Fibroblast of lung (primary cell): ENCODE results near the gene SBNO2. TPM values are rescaled to one million over a fixed set of nuclear protein-coding genes. Genes with fewer than 3 reads are reported as not detected.
A peak's percentile ranks its signal among the peaks of the same experiment; 100 is the strongest.

ENCODE experiments used
- DNase-seq, 2 donors: peaks; one replicate each; pipeline versions ENCODE4 v3.0.0 to v3.0.0-alpha.2; 2010; ENCODE audit warnings: low read depth in 2 of 2
- H2AFZ ChIP-seq: 2 replicates; pipeline ENCODE4 v1.5.1; 2012; ENCODE audit warnings: low read length, control low read depth, inconsistent platforms
- H3K27ac ChIP-seq: 2 replicates; pipeline ENCODE4 v1.5.1; 2011; ENCODE audit warnings: low read length, control low read depth; ENCODE audit not compliant: insufficient read depth
- H3K27me3 ChIP-seq: 2 replicates; pipeline ENCODE4 v1.5.1; 2011; ENCODE audit warnings: mild to moderate bottlenecking, low read length; ENCODE audit not compliant: control insufficient read depth, insufficient read depth
- H3K36me3 ChIP-seq: 2 replicates; pipeline ENCODE4 v1.5.1; 2011; ENCODE audit warnings: low read length; ENCODE audit not compliant: control insufficient read depth, insufficient read depth
- H3K4me1 ChIP-seq: 2 replicates; pipeline ENCODE4 v1.5.1; 2011; ENCODE audit warnings: low read length; ENCODE audit not compliant: control insufficient read depth, insufficient read depth; ENCODE audit errors: extremely low read depth
- H3K4me2 ChIP-seq: 2 replicates; pipeline ENCODE4 v1.5.1; 2011; ENCODE audit warnings: low read length, control low read depth; ENCODE audit not compliant: insufficient read depth; ENCODE audit errors: extremely low read depth
- H3K4me3 ChIP-seq, 4 experiments: fragments of 200-600 bp in 1 of 4; sonication (generic) in 1 of 4; replicated peaks in 1 of 4; 2 replicates each; pipeline ENCODE4 v1.5.1; 2011 to 2016; ENCODE audit warnings: low read length in 4 of 4, low read depth in 3 of 4, mild to moderate bottlenecking in 3 of 4, control low read depth in 2 of 4, inconsistent platforms in 1 of 4, mixed read lengths in 1 of 4; ENCODE audit not compliant: insufficient read depth in 1 of 4; ENCODE audit errors: control extremely low read depth in 1 of 4
- H3K79me2 ChIP-seq: 2 replicates; pipeline ENCODE4 v1.5.1; 2012; ENCODE audit warnings: mild to moderate bottlenecking, low read length, inconsistent platforms; ENCODE audit not compliant: control insufficient read depth, insufficient read depth
- H3K9ac ChIP-seq: 2 replicates; pipeline ENCODE4 v1.5.1; 2011; ENCODE audit warnings: mild to moderate bottlenecking, low read length, control low read depth; ENCODE audit not compliant: insufficient read depth
- H3K9me3 ChIP-seq: 2 replicates; pipeline ENCODE4 v1.5.1; 2012; ENCODE audit warnings: low read depth, low read length; ENCODE audit not compliant: control insufficient read depth, insufficient read depth
- H4K20me1 ChIP-seq: 2 replicates; pipeline ENCODE4 v1.5.1; 2011; ENCODE audit warnings: low read length; ENCODE audit not compliant: control insufficient read depth, insufficient read depth; ENCODE audit errors: extremely low read depth
- EZH2 ChIP-seq: IDR thresholded peaks from 2 replicates; pipeline ENCODE4 v1.5.1; 2012; ENCODE audit warnings: low read length, control low read depth, mild to moderate bottlenecking; ENCODE audit errors: missing control alignments
- polyA plus RNA-seq, 2 donors: library from polyadenylated mRNA; depleted of rRNA in 1 of 2; stranded (reverse) in 1 of 2; unstranded in 1 of 2; fragments of >200 nt; gene quantifications; 2 replicates each; pipeline ENCODE4 v1.2.1, GENCODE V29; 2011 to 2012; ENCODE audit warnings: missing spikeins in 1 of 2
- total RNA-seq: library from RNA; depleted of rRNA; stranded (reverse); fragments of >200 nt; gene quantifications from 2 replicates; pipeline ENCODE4 v1.2.1, GENCODE V29; 2014
- TF ChIP-seq, protein P1 (sequence below), 2 donors: IDR thresholded peaks in 1 of 2; conservative IDR thresholded peaks in 1 of 2; 1 replicate in 1 of 2; 2 replicates in 1 of 2; pipeline ENCODE4 v1.5.1; 2011 to 2012; ENCODE audit warnings: low read length in 2 of 2, control low read depth in 1 of 2, inconsistent platforms in 1 of 2, low read depth in 1 of 2, mild to moderate bottlenecking in 1 of 2

The SBNO2 gene
- total and polyA plus RNA-seq, 2 donors (not counting 1 experiment from before 2014, with no cell fraction given), result 12.6 to 55.8 TPM

DNA sequence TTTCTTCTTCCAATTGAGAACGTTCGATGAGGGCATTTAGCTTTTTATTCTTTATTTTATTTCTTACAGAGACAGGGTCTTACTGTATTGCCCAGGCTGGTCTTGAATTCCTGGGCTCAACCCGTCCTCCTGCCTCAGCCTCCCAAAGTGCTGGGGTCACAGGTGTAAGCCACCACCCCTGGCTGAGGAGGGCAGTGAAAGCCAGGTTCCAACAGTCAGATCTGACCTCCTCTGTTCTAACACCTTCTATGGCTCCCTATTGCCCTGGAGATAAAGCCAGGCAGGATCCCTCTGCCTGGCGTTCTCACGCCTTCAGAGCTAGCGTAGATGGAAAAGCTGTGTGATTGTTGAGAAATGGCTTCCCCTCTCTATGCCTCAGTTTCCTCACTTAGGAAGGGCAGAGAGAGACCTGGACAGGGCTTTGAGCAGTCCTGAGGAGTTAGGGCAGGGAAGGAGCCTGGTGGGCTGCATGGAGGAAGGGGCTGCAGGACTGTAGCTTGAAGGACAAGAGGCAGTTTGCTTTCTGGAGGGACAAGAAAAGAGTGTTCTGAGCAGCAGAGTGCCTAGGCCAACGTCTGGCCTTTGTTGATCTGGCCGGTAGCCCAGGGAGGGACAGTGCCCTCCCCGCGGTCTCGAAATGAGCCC, 101.6 kb downstream of the SBNO2 start:
- no peak overlapping the region for H3K4me2 ChIP-seq
- peaks cover 18% of the 10 kb centered on the region for H3K27me3 ChIP-seq
- peaks cover 2% of the 10 kb centered on the region for H3K4me1 ChIP-seq
- H3K9me3 ChIP-seq, result no peaks in the 10 kb centered on the region
- no peak overlapping the region for H3K4me3 ChIP-seq
- no peak overlapping the region for H3K27ac ChIP-seq
- TF ChIP-seq, protein P1, sequence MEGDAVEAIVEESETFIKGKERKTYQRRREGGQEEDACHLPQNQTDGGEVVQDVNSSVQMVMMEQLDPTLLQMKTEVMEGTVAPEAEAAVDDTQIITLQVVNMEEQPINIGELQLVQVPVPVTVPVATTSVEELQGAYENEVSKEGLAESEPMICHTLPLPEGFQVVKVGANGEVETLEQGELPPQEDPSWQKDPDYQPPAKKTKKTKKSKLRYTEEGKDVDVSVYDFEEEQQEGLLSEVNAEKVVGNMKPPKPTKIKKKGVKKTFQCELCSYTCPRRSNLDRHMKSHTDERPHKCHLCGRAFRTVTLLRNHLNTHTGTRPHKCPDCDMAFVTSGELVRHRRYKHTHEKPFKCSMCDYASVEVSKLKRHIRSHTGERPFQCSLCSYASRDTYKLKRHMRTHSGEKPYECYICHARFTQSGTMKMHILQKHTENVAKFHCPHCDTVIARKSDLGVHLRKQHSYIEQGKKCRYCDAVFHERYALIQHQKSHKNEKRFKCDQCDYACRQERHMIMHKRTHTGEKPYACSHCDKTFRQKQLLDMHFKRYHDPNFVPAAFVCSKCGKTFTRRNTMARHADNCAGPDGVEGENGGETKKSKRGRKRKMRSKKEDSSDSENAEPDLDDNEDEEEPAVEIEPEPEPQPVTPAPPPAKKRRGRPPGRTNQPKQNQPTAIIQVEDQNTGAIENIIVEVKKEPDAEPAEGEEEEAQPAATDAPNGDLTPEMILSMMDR (conservative IDR thresholded peaks at IDR 0.05 in 1 of 2, IDR thresholded peaks at IDR 0.05 in 1 of 2; ENCODE audit: low read depth in 1 of 2, low read length in 2 of 2), result no peak
- TF ChIP-seq EZH2, result no peak
- no peaks in the 10 kb centered on the region for H3K36me3 ChIP-seq
- no peak for DNase-seq
- H2AFZ ChIP-seq, result no peak overlapping the region
- H3K9ac ChIP-seq, result no peak overlapping the region
- H4K20me1 ChIP-seq, result no peaks in the 10 kb centered on the region
- H3K79me2 ChIP-seq, result no peaks in the 10 kb centered on the region

DNA sequence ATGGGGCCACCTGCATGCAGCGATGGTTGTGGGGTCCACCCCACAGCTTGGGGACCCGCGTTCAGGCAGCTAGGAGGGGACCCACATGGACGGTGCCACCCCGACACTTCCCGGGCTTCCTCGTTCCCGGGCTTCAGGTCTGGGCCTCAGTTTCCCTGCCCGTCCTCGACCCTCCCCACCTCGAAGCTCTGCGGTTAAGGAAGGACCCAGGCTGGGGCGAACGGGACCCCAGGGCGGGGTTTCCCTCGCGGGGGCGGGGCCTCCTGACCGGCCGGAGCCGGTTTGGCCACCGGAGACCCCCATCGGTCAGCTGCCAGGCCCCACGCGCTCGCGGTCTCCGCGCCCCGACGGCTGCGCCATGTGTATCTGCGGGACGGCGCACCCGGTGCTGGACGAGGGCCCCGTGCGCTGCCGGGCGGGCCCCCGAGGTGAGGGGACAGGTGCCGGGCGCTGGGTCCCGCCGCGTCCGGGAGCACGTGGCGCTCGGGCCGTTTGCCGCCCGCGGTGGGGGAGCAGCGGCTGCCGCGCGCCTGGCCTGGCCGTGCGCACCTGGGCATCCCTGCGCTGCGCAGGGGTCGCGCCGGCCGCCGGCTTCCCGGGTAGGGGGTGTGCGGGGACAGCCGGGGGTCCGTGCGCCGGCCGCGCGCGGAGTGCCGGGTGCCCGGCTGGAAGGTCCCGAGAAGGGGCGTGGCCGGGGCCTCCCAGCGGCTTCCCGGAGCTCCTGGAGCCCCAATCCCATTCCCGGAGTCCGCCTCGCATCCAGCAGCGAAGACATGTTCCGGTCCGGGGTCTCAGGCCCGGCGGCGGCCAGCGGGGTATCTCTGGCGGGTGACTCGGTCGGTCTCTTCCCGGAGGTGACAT, 102.9 kb downstream of the SBNO2 start:
- Histone ChIP-seq H3K9me3 (no peaks in the 10 kb centered on the region), H3K27ac (no peak overlapping the region), H3K4me3 (no peak overlapping the region), H3K9ac (no peak overlapping the region), H3K4me2 (no peak overlapping the region), H3K79me2 (no peaks in the 10 kb centered on the region), H3K27me3 (peaks cover 18% of the 10 kb centered on the region), H4K20me1 (no peaks in the 10 kb centered on the region), H3K36me3 (no peaks in the 10 kb centered on the region), H3K4me1 (peaks cover 2% of the 10 kb centered on the region), H2AFZ (no peak overlapping the region)
- no peak for DNase-seq
- peak; percentile 47 for TF ChIP-seq EZH2
- TF ChIP-seq, protein P1 (conservative IDR thresholded peaks at IDR 0.05 in 1 of 2, IDR thresholded peaks at IDR 0.05 in 1 of 2; ENCODE audit: low read depth in 1 of 2, low read length in 2 of 2), result no peak

DNA sequence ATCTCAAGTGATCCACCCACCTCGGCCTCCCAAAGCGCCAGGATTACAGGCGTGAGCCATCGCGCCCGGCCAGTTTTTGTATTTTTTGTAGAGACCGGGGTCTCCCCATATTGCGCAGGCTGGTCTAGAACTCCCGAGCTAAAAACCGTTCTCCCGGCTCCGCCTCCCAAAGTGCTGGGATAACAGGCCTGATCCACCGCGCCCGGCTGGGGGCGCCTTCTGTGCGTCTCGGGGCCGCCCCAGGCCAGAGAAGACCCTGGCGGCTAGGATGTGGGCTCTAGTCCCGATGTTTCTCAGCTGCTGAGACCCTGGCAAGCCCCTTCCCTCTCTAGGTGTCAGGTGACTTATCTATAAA, 103.5 kb downstream of the SBNO2 start:
- H3K4me1 ChIP-seq, result no peaks in the 10 kb centered on the region
- peaks cover 18% of the 10 kb centered on the region for H3K27me3 ChIP-seq
- H3K9ac ChIP-seq, result no peak overlapping the region
- H2AFZ ChIP-seq, result no peak overlapping the region
- H3K27ac ChIP-seq, result no peak overlapping the region
- H3K4me3 ChIP-seq, result no peak overlapping the region
- no peaks in the 10 kb centered on the region for H3K36me3 ChIP-seq
- no peaks in the 10 kb centered on the region for H3K9me3 ChIP-seq
- H3K79me2 ChIP-seq, result no peaks in the 10 kb centered on the region
- TF ChIP-seq, protein P1 (conservative IDR thresholded peaks at IDR 0.05 in 1 of 2, IDR thresholded peaks at IDR 0.05 in 1 of 2; ENCODE audit: low read depth in 1 of 2, low read length in 2 of 2), result peak; percentile 19 to 21
- no peak for TF ChIP-seq EZH2
- DNase-seq, result no peak
- no peaks in the 10 kb centered on the region for H4K20me1 ChIP-seq
- H3K4me2 ChIP-seq, result no peak overlapping the region
